Right ventricle myocardium inferior (tissue), 1 donor: Measurements from ENCODE around the gene KIF3B. TPM values are rescaled to one million over a fixed set of nuclear protein-coding genes. Genes with fewer than 3 reads are reported as not detected.

Experiments
- ATAC-seq: fragments of 200-7000 bp; cut with Tn5 transposase; one replicate; pipeline ENCODE4 v1.9.1; 2020; ENCODE audit warnings: mild to moderate bottlenecking, moderate library complexity
- DNase-seq: peaks from one replicate; pipeline ENCODE4 v3.0.0; 2021; ENCODE audit errors: missing footprints
- intact Hi-C: fragments of 100-400 bp; cut with DNase I; formaldehyde crosslinking; loops from one replicate; pipeline ENCODE4 v1.11.0; 2022
- long read RNA-seq: library from polyadenylated mRNA; unstranded; transcript quantifications from one replicate; pipeline ENCODE4 v2.0.0, GENCODE V29; 2021
- total RNA-seq: library from RNA; stranded (reverse); fragmentation: NEBNext Ultra II Directional; extraction: Animal tissue kit (Norgen Biotek cat#: 25700); gene quantifications from one replicate; pipeline ENCODE4 v1.2.1, GENCODE V29; 2021
- donor health status: DM: no; HTN: yes; CAD: no; lungs with severe emphysema.

Gene KIF3B
- total RNA-seq: 9.6 TPM
- long read RNA-seq, full-length matches to known transcripts: 4 of 5 reads
- long read RNA-seq, partial matches to known transcripts: 0 of 5 reads
- long read RNA-seq, other reads (novel, unspliced or antisense): 1 of 5 reads

- peak; percentile 92 for ATAC-seq
- intact Hi-C loops: no loop called here
- peak; percentile 92 for DNase-seq
Observed at GRCh38 chr20:32277361-32278198, at the start of gene KIF3B. TSS of gene KIF3B (plus strand) at chr20:32277651. CDS start at chr20:32309778, 32,127 bp downstream.

DNA sequence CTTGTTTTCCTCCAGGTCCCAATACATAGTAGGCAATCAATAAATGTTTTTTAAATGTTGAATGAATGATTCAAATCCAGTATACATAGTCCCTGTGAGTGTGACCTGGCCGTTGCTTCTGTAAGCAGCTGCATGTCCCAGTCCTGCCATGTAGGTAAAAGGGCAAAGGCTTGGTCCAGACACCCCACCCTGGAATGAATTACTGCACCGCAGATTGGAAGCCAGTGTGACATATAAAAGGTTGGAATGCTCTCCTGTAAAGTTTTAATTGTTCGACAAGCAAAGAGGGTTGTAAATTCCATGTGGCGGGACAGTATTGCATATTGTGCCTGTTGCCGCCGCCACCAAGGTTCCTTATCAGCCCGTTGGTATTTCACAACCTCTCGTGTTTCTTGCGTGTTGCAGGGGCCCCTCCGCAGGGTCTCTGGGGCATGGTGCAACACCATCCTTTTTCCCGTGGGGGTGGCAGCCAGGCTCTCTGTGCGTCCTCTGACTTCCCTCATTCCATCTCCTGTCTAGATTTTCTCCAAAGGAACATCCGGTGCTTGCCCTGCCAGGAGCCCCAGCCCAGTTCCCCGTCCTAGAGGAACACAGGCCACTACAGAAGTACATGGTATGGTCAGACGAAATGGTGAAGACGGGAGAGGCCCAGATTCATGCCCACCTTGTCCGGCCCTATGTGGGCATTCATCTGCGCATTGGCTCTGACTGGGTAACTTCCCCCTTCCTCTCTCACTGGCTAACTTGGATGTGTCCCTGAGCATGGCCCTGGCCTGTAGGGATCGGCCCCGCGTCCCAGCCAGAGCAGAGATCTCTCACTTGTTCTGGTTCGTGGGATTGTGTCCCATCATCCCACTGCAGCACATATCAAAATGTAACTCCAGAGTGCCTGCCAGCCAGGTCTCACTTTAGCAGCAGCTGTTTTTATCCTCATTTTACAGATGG, 49.4 kb upstream of the KIF3B start:
- peak; percentile 83 for ATAC-seq
- DNase-seq: peak; percentile 74
- intact Hi-C loops: no loop called here

GRCh38 chr20:32229251-32229747, 48.2 kb upstream of the KIF3B start:
- ATAC-seq: no peak
- DNase-seq: no peak
- intact Hi-C loops: no loop called here

DNA sequence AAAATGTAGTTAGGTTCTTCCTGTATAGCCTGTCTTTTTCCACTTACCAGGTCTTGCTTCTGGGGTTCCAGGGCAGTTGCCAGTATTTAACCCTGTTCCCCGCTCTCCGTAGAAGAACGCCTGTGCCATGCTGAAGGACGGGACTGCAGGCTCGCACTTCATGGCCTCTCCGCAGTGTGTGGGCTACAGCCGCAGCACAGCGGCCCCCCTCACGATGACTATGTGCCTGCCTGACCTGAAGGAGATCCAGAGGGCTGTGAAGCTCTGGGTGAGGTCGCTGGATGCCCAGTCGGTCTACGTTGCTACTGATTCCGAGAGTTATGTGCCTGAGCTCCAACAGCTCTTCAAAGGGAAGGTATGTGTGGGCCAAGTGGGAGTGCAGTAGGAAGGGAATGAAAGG, 46.7 kb upstream of the KIF3B start:
- intact Hi-C loops: no loop called here
- no peak for DNase-seq

DNA sequence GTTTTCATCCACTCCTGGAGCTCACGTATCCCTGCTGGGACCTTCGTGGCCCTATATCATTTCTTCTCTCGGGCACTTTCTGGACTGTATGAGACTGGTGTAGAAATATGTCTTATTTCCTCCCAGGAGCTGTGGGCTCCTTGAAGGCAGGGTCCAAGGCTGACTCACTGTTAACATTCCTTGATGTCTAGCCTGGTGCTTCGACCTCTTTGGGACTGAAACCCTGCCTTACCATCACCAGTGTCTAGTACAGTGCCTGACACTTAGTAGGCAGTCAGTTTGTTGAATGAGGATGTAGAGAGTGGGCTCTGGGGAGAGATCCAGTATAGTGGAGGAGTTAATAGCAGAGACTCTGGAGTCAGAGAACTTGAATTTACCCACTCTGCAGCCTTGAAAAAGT, 46.2 kb upstream of the KIF3B start:
- ATAC-seq: no peak
- DNase-seq: no peak
- intact Hi-C loops: no loop called here

More for the DNA sequence above, 46.7 kb upstream of the KIF3B start:
- ATAC-seq: no peak

DNA sequence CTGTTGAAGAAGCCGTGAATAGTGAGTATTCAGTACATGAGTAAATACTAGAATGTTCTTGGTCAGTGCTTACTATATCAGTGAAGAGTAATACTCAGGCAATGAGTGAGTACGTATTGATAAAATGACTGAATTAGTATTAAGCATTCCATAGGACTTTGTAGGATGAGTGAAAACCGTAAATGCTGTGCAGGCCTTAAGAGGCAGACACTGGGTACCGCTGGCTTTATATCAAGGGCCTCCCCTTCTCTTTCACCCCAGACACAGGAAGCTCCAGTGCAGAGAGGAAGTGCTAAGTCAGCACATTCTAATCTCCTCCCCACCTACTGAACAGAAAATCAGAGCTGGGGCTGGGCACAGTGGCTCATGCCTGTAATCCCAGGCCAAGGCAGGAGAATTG, 45.6 kb upstream of the KIF3B start:
- DNase-seq: no peak
- no peak for ATAC-seq
- intact Hi-C loops: no loop called here

DNA sequence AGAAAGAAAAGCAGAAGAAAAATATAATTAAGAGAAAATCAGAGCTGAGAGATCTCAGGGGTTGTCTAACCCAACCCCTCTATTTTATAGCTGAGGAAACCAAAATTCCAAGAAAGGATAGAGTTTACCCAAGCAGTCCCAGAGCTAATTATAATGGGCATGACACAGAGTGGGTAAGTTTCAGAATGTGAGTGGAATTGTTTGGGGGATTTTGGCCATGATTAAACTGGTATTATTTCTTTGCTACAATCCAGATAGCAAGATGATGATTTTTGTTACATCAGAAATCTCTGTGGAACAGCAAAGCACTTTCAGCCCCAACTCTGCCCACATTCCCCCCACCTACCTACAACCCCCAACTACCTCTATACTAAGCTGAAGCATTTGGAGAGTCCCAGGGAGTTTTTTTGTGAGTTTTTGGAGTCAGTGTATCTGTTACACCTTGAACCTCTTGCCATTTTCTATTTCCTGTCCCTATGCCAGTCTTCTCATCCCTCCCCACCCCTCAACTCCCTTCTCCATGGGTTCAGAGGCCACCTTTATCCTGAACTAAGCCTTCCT, 45.0 kb upstream of the KIF3B start:
- no peak for DNase-seq
- no peak for ATAC-seq
- intact Hi-C loops: no loop called here

GRCh38 chr20:32233286-32233685, 44.2 kb upstream of the KIF3B start:
- ATAC-seq (no peak), DNase-seq (no peak)
- intact Hi-C loops: no loop called here

- DNase-seq: no peak
- no peak for ATAC-seq
- intact Hi-C loops: no loop called here
Observed at GRCh38 chr20:32234135-32234808, 43.2 kb upstream of the KIF3B start.

GRCh38 chr20:32235331-32236047, 42.0 kb upstream of the KIF3B start:
- DNase-seq: no peak
- intact Hi-C loops: no loop called here
- no peak for ATAC-seq

GRCh38 chr20:32236048-32236533, 41.4 kb upstream of the KIF3B start:
- intact Hi-C loops: no loop called here
- ATAC-seq (no peak), DNase-seq (no peak)

DNA sequence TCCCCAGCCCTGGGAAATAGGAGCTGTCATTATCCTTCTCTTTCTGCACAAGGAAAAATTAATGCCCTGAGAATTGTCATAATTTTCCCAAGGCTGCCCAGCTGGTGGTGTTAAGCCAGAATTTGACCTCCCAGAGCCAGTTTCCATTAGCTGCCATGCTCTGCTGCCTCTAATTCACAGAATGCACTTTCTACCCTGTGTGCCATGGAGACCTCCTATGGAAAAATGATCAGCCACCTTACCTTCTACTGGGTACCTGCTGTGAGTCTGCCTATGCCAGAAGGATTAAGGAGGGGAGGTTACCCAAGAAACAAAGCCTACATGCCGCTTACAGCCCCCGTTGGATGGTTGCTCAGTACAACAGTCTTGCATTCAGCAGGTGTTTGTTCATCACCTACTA, 40.6 kb upstream of the KIF3B start:
- DNase-seq (no peak), ATAC-seq (no peak)
- intact Hi-C loops: no loop called here

- DNase-seq: no peak
- no peak for ATAC-seq
- intact Hi-C loops: no loop called here
Observed at GRCh38 chr20:32237419-32237818, 40.0 kb upstream of the KIF3B start.

- DNase-seq: no peak
- intact Hi-C loops: no loop called here
- ATAC-seq: no peak
Observed at GRCh38 chr20:32238483-32239425, 38.7 kb upstream of the KIF3B start.

- DNase-seq: no peak
- intact Hi-C loops: no loop called here
- ATAC-seq: no peak
Observed at GRCh38 chr20:32240205-32240604, 37.2 kb upstream of the KIF3B start.

GRCh38 chr20:32241807-32242206, 35.6 kb upstream of the KIF3B start:
- DNase-seq (no peak), ATAC-seq (no peak)
- intact Hi-C loops: no loop called here
